GM12801 (cell line): ENCODE results near the gene ABTB2.

Experiments used
- TF ChIP-seq, protein P1 (sequence below): IDR thresholded peaks from one replicate; pipeline ENCODE4 v1.5.1; 2011; ENCODE audit warnings: control low read depth; ENCODE audit not compliant: insufficient read length; ENCODE audit errors: extremely low read depth

Gene ABTB2

DNA sequence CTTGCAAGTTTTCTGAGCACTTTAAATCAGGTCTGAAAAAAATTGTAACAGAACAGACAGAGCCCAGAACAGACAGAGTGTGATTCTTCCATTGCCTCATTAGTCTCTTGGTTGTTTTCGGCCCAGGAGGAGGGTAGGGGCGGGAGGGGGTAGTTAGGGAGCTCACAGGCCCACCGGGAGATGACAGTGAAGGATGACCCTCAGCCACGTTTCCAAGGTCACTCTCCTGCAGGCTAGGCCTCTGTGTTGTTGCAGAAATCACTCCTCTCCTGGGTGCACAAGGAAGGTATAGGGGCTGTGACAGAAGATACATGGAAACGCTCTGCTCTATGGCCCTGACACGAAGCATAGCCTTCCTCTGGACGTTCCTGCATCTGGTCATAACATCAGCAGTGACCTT lies 69.3 kb downstream of the ABTB2 start:
- TF ChIP-seq, protein P1, sequence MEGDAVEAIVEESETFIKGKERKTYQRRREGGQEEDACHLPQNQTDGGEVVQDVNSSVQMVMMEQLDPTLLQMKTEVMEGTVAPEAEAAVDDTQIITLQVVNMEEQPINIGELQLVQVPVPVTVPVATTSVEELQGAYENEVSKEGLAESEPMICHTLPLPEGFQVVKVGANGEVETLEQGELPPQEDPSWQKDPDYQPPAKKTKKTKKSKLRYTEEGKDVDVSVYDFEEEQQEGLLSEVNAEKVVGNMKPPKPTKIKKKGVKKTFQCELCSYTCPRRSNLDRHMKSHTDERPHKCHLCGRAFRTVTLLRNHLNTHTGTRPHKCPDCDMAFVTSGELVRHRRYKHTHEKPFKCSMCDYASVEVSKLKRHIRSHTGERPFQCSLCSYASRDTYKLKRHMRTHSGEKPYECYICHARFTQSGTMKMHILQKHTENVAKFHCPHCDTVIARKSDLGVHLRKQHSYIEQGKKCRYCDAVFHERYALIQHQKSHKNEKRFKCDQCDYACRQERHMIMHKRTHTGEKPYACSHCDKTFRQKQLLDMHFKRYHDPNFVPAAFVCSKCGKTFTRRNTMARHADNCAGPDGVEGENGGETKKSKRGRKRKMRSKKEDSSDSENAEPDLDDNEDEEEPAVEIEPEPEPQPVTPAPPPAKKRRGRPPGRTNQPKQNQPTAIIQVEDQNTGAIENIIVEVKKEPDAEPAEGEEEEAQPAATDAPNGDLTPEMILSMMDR = no peak

DNA sequence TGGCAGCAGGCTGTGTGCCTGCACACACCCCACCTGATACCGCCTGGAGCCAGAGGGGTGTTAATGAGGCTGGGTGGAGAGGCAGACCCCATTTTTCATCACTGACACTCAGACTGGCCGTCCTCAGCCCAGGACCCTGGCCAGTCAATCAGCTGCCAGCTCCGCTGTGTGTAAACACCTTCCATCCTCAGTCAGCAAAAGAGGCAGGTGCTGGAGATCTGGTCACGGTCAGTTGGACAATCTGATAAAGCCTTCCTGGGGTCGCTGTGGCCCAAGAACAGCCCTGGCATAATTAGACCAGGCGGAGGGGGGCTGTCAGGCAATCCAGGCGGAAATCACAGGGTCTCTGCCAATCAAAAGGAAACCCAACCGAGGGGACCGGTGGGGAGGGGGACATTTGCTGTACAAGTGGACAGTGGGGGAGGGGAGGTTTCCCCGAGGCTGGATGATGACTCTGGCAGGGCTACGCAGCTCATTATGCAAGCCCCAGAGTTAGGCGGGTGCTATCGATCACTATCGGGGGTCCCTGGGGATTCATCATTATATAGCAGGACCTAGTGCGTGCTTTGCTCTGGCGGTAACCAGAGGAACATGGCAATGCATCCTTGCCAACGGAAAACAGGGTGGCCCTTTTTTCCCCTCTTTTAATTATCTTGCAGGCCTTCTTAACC lies 72.9 kb downstream of the ABTB2 start:
- TF ChIP-seq, protein P1 = no peak

DNA sequence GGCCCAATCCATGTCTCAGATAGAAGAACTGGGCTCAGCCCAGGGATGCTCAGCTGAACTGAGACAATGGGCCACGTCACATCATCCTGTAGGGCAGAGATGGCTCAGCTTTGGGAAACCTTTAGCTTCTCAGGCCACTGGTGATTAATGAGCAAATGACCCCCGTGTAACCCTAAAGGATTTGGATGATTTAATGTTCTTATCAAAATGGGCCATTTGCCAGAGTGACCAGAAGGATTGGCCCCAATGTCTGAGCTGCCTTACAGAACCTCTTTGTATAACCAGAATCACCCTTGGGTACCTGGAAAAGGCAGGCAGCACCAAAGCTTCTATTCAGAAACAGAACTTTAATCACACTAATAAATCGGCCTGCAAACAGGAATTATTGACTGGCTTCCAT lies 73.7 kb downstream of the ABTB2 start:
- TF ChIP-seq, protein P1 = no peak

DNA sequence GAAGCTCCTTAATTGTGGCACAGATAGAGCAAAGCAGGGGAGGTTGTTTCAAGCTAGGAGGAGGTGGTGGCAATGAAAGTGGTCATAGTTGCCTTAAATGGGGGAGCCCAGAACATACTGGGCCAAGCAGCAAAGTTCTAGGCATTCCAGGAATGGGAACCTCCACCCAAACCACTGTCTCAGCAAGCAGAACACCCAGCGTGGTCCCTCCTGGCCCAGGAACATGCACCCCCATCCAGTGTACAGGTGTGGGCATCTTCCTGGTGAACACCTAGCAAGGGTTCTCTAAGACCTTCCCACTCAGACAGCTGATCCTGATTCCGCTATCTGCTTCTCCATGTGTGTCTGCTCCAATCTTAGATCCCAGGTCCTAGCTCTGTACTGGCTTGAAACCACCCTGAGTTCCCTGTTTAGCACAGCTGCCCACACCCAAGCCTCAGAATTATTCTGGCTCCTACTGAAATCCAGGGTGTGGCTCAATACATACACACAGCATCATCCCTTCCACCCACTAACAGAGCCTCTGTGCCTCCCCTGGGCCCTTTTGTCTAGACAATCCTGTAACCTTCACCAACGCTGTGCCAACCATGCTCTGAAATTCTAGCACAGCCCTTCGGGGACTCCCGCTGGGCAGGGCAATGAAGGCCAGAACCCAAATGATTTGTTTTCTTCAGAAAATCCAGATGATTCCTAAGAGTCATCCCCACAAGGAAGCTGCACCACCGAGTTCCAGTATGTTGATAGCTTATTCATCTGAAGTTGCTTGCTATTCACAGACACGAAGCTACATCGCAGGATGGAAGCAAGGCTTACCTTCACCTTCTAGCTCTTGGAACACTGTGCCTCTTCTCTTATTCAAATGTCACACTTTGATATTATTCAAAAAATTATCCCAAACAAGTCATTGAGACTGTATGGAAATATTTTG lies 76.6 kb downstream of the ABTB2 start:
- TF ChIP-seq, protein P1 = no peak

DNA sequence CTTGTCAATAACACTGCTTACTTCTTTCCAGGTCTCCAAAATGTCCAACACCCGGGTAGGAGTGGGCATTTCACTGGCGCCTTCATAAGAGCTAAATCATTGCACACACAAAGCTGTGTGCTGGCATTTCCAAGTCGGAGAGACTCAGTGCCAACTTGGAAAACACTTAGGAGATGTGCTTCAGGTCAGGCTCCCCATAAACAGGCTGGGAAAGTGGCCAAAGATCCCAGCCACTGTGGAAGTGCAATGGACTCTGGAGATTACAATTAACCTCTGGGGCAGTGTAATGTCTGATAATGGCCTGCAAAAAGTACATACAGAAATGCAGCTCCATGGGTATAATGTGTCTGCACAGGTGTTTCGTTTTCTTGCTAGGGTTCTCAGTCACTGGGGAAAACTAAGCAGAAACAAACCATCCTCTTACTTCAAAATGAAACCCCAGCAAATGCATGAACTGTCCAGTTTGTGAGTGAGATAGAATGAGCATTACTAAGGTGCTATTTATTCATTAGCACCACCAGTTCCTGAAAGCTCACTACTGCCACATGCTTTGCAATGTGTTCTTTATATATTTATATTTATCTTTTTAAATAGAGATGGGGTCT lies 79.0 kb downstream of the ABTB2 start:
- TF ChIP-seq, protein P1 = no peak

DNA sequence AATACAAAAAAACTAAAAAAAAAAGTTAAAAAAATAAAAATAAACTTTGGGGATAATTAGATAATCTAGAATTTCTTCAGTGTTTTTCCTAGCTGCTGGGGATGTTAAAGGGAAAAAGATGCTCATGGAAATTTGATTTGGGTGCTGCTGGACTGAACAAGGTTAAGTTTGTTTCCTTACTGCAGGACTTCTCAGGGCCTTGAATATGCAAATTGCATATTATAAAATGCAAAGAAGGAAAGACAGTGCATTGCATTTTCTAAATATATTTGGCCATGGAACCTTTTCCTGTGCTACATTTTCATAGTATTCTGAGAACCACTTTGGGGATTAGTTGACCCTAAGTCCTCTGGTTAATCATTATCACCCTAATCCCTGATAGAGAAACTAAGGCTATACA lies 79.6 kb downstream of the ABTB2 start:
- TF ChIP-seq, protein P1 = no peak

DNA sequence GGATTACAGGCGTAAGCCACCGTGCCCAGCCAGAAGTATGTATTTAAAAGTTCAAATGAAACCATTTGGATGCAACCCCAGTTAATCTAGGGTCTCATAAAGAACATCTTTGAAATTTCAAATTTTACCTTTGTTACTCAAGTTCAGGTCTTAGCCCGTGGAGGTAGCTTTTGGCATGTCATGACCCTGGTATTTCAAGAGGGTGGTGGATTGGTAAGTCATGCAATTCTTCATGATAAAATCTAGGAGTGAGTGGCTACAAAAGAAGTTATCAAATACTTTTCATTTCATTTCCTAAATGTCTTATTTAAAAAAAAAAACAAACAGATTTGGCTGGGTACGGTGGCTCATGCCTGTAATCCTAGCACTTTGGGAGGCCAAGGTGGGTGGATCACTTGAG lies 80.6 kb downstream of the ABTB2 start:
- TF ChIP-seq, protein P1 = no peak
